Thyroid gland (tissue), 4 donors: ENCODE data around the gene PRPF38A. TPM values are rescaled to one million over a fixed set of nuclear protein-coding genes. Genes with fewer than 3 reads are reported as not detected.

Source experiments
- DNase-seq, 2 donors: peaks; one replicate each; pipeline ENCODE4 v3.0.0-alpha.2; 2019
- H3K27ac ChIP-seq, 3 donors: fragments of 200-600 bp; sonication (generic); 1 replicate in 2 of 3; 2 replicates in 1 of 3; pipeline ENCODE4 v1.5.1; 2016 to 2019; ENCODE audit warnings: mild to moderate bottlenecking in 1 of 3, moderate library complexity in 1 of 3
- H3K27me3 ChIP-seq: fragments of 200-600 bp; sonication (generic); one replicate; pipeline ENCODE4 v1.5.1; 2019
- H3K36me3 ChIP-seq, 2 donors: fragments of 200-600 bp; sonication (generic); one replicate each; pipeline ENCODE4 v1.5.1; 2016 to 2019
- H3K4me1 ChIP-seq, 2 donors: fragments of 200-600 bp; sonication (generic); one replicate each; pipeline ENCODE4 v1.5.1; 2017 to 2019
- H3K4me3 ChIP-seq, 3 donors: fragments of 200-600 bp; sonication (generic); replicated peaks in 1 of 3; 1 replicate in 2 of 3; 2 replicates in 1 of 3; pipeline ENCODE4 v1.5.1; 2016; ENCODE audit warnings: mild to moderate bottlenecking in 1 of 3
- H3K9me3 ChIP-seq: fragments of 200-600 bp; sonication (generic); one replicate; pipeline ENCODE4 v1.5.1; 2017
- POLR2A ChIP-seq, 2 donors: fragments of 450-650 bp; IDR thresholded peaks; one replicate each; pipeline ENCODE4 v1.6.1; 2017; ENCODE audit warnings: antibody characterized with exemption in 2 of 2, mild to moderate bottlenecking in 2 of 2, moderate library complexity in 1 of 2
- WGBS, 2 donors: methylation state at CpG; one replicate each; pipeline ENCODE4 v1.1.5; 2017; 5-methylcytosine and 5-hydroxymethylcytosine counted together
- intact Hi-C: fragments of 100-400 bp; cut with DNase I; formaldehyde crosslinking; loops from one replicate; pipeline ENCODE4 v1.15.1; 2023
- total RNA-seq, 4 donors: library from RNA; depleted of rRNA; stranded (reverse); fragments of >200 nt; gene quantifications; one replicate each; pipeline ENCODE4 v1.2.3, GENCODE V29; 2016
- TF ChIP-seq, protein P1 (sequence below), 6 experiments: fragments of 200-600 bp in 3 of 6; fragments of 450-650 bp in 3 of 6; sonication (generic) in 3 of 6; IDR thresholded peaks; one replicate each; pipeline ENCODE4 v1.5.1; 2016 to 2019; ENCODE audit warnings: antibody characterized with exemption in 6 of 6, mild to moderate bottlenecking in 2 of 6, inconsistent platforms in 1 of 6, moderate library complexity in 1 of 6

PRPF38A gene
- total RNA-seq, 4 donors from 2014 or later = 19.9 to 31.3 (median 21.7) TPM

DNA sequence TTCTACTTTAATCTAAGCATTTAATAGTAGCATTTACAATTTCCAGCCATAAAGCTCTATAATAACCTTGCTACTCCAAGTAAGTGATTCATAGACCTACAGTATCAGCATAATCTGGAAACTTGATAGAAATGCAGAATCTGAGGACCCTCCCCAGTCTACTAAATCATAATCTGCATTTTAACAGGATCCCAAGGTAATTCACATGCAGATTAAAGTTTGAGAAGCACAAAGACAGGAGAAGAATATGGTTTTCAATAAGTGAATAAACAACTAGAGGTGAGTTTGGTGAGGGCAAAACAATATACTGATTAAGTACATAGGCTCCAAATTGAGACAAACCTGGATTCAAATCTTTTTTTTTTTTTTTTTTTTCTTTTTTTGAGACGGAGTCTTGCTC, 57.4 kb downstream of the PRPF38A start:
- Histone ChIP-seq H3K4me1 (no peaks in the 10 kb centered on the region), H3K27me3 (no peaks in the 10 kb centered on the region), H3K4me3 (no peak overlapping the region), H3K27ac (no peak overlapping the region), H3K36me3 (no peaks in the 10 kb centered on the region), H3K9me3 (no peaks in the 10 kb centered on the region)
- DNase-seq = no peak
- intact Hi-C loops = no loop called here
- WGBS, 2 donors = 94 to 95% methylated on average over 1 of the region's 1 CpG
- TF ChIP-seq, protein P1, sequence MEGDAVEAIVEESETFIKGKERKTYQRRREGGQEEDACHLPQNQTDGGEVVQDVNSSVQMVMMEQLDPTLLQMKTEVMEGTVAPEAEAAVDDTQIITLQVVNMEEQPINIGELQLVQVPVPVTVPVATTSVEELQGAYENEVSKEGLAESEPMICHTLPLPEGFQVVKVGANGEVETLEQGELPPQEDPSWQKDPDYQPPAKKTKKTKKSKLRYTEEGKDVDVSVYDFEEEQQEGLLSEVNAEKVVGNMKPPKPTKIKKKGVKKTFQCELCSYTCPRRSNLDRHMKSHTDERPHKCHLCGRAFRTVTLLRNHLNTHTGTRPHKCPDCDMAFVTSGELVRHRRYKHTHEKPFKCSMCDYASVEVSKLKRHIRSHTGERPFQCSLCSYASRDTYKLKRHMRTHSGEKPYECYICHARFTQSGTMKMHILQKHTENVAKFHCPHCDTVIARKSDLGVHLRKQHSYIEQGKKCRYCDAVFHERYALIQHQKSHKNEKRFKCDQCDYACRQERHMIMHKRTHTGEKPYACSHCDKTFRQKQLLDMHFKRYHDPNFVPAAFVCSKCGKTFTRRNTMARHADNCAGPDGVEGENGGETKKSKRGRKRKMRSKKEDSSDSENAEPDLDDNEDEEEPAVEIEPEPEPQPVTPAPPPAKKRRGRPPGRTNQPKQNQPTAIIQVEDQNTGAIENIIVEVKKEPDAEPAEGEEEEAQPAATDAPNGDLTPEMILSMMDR (IDR thresholded peaks at IDR 0.05) = no peak
- TF ChIP-seq POLR2A (IDR thresholded peaks at IDR 0.05) = no peak

DNA sequence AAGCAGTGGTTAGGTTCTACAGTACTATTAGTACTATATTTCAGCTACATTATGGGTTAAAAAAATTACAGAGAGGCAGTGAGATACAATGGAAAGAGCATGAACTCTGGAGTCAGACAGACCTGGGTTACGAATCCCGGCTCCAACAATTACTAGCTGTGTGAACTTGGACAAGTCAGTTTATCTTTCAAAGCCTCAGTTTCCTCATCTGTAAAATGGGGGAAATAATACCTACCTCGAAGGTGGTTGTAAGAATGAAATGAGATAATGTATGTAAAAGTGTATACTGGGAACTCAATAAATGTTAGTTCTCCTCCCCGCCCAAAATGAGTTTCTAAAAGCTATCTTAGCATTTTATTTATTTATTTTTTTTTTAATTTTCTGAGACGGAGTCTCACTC, 59.5 kb downstream of the PRPF38A start:
- Histone ChIP-seq H3K9me3 (no peaks in the 10 kb centered on the region), H3K27ac (no peak overlapping the region), H3K27me3 (no peaks in the 10 kb centered on the region), H3K4me1 (no peaks in the 10 kb centered on the region), H3K36me3 (no peaks in the 10 kb centered on the region), H3K4me3 (no peak overlapping the region)
- DNase-seq = no peak
- WGBS, 2 donors = 94 to 95% methylated on average over 5 of the region's 5 CpGs
- intact Hi-C loops = no loop called here
- no peak for TF ChIP-seq POLR2A (IDR thresholded peaks at IDR 0.05)
- TF ChIP-seq, protein P1 (IDR thresholded peaks at IDR 0.05) = no peak

DNA sequence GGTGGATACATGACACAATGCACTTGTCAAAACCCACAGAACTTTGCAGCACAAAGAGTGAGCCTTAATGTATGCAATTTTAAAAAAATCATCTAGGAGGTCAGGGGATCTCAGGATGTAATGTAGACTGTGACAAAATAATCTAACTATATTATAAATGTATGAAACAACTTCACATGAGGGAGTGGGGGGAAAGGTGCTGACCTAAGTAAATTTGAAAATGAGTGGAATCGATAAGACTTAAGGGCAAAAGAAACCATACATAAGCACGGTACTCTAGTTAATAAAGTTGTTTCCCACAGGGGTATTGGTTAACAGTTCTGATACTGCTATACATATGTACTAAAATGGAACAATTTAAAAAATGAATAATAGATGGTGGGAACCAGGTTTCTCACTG, 64.7 kb downstream of the PRPF38A start:
- Histone ChIP-seq H3K4me1 (no peaks in the 10 kb centered on the region), H3K4me3 (no peak overlapping the region), H3K36me3 (peaks cover 0 to 3% of the 10 kb centered on the region in 2 donors), H3K27ac (no peak overlapping the region), H3K27me3 (no peaks in the 10 kb centered on the region), H3K9me3 (no peaks in the 10 kb centered on the region)
- intact Hi-C loops = no loop called here
- 97% methylated on average over 2 of the region's 2 CpGs for WGBS, 2 donors
- TF ChIP-seq, protein P1 (IDR thresholded peaks at IDR 0.05) = no peak
- TF ChIP-seq POLR2A (IDR thresholded peaks at IDR 0.05) = no peak
- DNase-seq = no peak

Other genes with a start within 250 kb of the PRPF38A start
- 10 to 100 TPM; 34.7 to 68.2 (median 48.4) TPM for gene CC2D1B, start 38.4 kb upstream of the PRPF38A start, total RNA-seq
- 1 to 10 TPM in 2 of 4 donors, under 1 TPM in 2; 0.22 to 1.2 (median 0.81) TPM for gene ORC1, start 179 bp upstream of the PRPF38A start, total RNA-seq
- gene TUT4, start 148.5 kb downstream of the PRPF38A start, total RNA-seq = 100 to 1,000 TPM in 3 of 4 donors, 10 to 100 TPM in 1; 90.5 to 169 (median 120) TPM
- 10 to 100 TPM; 15.7 to 77.9 (median 32.1) TPM for gene GPX7, start 197.8 kb downstream of the PRPF38A start, total RNA-seq
- gene SHISAL2A, start 228.6 kb downstream of the PRPF38A start, total RNA-seq = 1 to 10 TPM in 1 of 4 donors, under 1 TPM in 2, not detected in 1; 0.75 to 1.1 (median 0.94) TPM